Measurements from ENCODE around the gene CCL19.

GRCh38 chr9:34715639-34716215 lies 24.7 kb upstream of the CCL19 start:
- TF ChIP-seq SIN3A (conservative IDR thresholded peaks at IDR 0.05 in 1 of 2, IDR thresholded peaks at IDR 0.05 in 1 of 2; ENCODE audit: low read depth in 1 of 2, low read length in 2 of 2) (no peak), CTCF (IDR thresholded peaks at IDR 0.05; ENCODE audit: control extremely low read depth in 1 of 3, insufficient read depth in 1 of 3, low read depth in 1 of 3, low read length in 3 of 3) (no peak), POLR2AphosphoS5 (IDR thresholded peaks at IDR 0.05; ENCODE audit: low read depth, low read length) (no peak), RFX5 (IDR thresholded peaks at IDR 0.05; ENCODE audit: borderline replicate concordance, low read depth, low read length) (no peak), NANOG (IDR thresholded peaks at IDR 0.05; ENCODE audit: insufficient read depth, low read depth, low read length, poor library complexity, severe bottlenecking) (no peak), EZH2 (IDR thresholded peaks at IDR 0.05; ENCODE audit: low read depth, low read length, severe bottlenecking) (no peak), SIX5 (IDR thresholded peaks at IDR 0.05; ENCODE audit: low read depth, low read length) (no peak), HDAC2 (IDR thresholded peaks at IDR 0.05; ENCODE audit: borderline replicate concordance in 1 of 2, low read depth in 2 of 2, low read length in 2 of 2) (no peak), CHD2 (IDR thresholded peaks at IDR 0.05; ENCODE audit: low read length) (no peak), EGR1 (IDR thresholded peaks at IDR 0.05; ENCODE audit: borderline replicate concordance, low read depth, low read length) (no peak), MAFK (IDR thresholded peaks at IDR 0.05; ENCODE audit: low read depth, low read length) (no peak), TAF1 (IDR thresholded peaks at IDR 0.05; ENCODE audit: low read depth, low read length) (no peak), GTF2F1 (IDR thresholded peaks at IDR 0.05; ENCODE audit: borderline replicate concordance, low read depth, low read length) (no peak)
